ENCODE data around the gene CMSS1.

Gene CMSS1

DNA sequence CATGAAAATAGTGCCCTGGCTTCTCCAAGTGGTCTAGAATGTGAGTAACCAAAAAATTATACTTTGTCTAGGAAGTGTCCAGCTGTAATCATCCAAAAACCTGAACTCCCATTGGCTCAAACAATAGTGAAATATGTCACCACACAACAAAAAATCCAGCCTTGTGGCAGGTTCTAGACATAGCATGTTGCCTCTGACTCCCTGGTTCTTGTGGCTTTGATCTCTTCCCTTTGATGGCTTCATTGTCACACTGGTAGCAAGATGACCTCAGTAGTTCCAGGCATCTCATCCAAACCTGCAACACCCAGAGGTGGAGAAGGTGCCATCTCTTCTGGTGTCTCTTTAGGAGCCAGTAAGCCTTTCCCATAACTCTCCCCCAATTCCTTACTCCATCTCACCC is 74.7 kb downstream of the CMSS1 start:
- H3K27ac ChIP-seq: no peak overlapping the region
- TF ChIP-seq, protein P1, sequence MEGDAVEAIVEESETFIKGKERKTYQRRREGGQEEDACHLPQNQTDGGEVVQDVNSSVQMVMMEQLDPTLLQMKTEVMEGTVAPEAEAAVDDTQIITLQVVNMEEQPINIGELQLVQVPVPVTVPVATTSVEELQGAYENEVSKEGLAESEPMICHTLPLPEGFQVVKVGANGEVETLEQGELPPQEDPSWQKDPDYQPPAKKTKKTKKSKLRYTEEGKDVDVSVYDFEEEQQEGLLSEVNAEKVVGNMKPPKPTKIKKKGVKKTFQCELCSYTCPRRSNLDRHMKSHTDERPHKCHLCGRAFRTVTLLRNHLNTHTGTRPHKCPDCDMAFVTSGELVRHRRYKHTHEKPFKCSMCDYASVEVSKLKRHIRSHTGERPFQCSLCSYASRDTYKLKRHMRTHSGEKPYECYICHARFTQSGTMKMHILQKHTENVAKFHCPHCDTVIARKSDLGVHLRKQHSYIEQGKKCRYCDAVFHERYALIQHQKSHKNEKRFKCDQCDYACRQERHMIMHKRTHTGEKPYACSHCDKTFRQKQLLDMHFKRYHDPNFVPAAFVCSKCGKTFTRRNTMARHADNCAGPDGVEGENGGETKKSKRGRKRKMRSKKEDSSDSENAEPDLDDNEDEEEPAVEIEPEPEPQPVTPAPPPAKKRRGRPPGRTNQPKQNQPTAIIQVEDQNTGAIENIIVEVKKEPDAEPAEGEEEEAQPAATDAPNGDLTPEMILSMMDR (conservative IDR thresholded peaks at IDR 0.05): no peak
- no peak for TF ChIP-seq ZFX (IDR thresholded peaks at IDR 0.05)

DNA sequence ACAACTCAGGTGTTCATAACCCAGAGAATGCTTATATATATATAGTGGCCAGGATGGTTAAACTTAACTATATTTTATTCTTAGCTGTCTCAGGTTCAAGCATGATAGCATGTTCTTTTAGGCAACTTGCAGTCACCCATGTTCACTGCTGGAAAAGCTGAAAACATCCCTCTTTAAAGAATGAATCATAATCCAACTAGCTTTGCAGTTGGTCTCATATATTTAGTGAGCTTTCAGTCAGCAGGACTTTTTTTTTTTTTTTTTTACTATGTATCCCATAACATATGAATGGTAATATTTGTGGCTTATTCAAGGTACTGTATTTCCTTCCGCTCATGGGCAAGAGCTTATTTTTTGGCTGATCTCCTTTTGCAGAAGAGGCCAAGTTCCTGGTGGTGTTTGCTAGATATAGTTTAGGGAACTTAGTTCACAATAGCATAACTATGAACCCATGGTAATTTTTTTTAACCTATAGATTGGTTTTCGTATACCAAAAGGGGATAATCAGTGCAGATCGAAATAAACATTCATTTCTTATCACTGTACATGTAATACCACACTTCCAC is 77.6 kb downstream of the CMSS1 start:
- no peak overlapping the region for H3K27ac ChIP-seq
- no peak for TF ChIP-seq ZFX (IDR thresholded peaks at IDR 0.05)
- TF ChIP-seq, protein P1 (conservative IDR thresholded peaks at IDR 0.05): no peak

DNA sequence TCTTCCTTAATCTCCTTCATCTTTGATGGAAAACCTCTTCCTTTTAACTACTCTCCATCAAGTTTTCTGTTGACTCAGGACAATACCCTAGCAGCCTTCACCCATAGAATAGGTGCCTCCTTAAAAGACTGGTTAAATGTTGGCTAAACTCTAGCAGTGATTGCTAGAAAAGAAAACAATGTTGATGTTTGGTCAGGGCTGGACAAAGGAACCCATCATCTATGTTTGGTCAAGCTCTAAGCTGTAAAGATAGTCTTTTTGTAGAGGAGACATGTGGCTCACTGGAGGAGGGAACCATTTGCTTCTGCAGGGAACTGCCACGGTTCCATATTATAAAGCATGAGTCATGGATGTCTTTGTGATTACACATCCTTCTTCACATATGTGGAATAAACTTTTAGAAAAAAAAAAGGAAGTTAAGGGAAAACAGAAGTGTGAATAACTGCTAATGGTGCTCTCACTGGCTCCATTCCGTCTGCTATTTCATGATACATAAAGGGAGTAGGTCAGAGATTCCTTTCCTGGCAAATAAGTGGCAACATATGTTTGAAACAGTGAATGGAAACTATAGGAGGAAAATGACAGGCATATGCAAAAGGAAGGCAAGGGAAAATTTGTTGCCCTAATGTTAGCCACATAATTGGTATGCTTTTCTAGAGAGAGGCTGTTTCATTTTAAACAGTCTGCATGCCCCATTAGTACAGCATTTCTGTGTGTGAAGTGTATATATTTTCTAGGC is 78.2 kb downstream of the CMSS1 start:
- no peak for TF ChIP-seq ZFX (IDR thresholded peaks at IDR 0.05)
- TF ChIP-seq, protein P1 (conservative IDR thresholded peaks at IDR 0.05): no peak
- H3K27ac ChIP-seq: no peak overlapping the region

DNA sequence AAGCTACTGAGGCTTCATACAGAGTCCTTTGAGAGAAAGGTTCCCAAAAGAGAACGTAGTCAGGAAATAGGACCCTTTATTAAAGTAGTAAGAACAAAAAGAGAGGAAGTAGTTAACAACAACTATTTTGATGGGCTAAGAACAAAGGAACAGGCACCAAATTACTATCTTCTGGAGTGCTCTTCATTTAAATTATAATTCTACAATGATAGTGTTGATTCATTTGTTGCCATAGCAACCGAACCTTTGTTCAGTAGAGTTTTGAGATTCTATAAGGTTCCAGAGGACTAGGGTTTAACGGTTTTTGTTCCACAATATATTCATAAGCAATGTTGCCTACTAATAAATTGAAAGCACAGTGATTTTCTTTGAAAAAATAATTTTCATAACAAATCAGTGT is 78.8 kb downstream of the CMSS1 start:
- TF ChIP-seq, protein P1 (conservative IDR thresholded peaks at IDR 0.05): no peak
- no peak for TF ChIP-seq ZFX (IDR thresholded peaks at IDR 0.05)
- no peak overlapping the region for H3K27ac ChIP-seq

DNA sequence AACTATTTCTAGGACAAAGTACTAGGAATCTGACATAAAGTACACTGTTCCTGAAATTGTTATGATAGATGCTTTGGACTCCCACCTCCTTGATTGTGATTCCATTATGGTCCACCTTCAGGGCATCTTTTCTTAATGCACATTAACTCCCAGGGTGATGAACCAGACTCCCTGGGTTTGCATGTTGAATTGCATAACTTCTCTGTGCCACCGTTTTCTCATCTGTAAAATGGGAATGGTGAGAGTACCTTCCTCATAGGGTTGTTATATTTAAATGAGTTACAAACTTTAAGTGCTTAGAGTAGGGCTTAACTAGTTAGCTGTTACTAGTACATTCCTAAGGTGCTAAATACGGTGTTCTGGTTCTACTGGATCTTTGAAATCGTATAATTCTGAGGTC is 81.9 kb downstream of the CMSS1 start:
- no peak overlapping the region for H3K27ac ChIP-seq
- TF ChIP-seq ZFX (IDR thresholded peaks at IDR 0.05): no peak
- TF ChIP-seq, protein P1 (conservative IDR thresholded peaks at IDR 0.05): no peak

DNA sequence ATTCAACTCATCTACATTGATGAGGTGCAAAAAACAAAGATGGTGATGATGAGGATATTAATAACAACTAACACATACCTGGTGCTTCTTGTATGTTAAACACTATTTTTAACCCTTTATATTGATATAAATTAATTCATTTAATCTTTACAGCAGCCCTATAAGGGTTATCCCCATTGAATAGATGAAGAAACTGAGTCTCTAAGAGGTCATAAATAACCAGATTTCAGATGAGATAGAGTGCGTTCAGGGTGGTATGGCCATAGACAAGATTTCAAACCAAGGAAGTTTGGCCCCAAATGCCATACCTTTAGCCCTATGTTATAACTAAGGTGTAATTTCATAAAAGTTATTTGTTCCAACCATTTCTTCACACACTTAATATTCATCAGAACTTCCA is 82.6 kb downstream of the CMSS1 start:
- TF ChIP-seq ZFX (IDR thresholded peaks at IDR 0.05): no peak
- TF ChIP-seq, protein P1 (conservative IDR thresholded peaks at IDR 0.05): no peak
- H3K27ac ChIP-seq: no peak overlapping the region

DNA sequence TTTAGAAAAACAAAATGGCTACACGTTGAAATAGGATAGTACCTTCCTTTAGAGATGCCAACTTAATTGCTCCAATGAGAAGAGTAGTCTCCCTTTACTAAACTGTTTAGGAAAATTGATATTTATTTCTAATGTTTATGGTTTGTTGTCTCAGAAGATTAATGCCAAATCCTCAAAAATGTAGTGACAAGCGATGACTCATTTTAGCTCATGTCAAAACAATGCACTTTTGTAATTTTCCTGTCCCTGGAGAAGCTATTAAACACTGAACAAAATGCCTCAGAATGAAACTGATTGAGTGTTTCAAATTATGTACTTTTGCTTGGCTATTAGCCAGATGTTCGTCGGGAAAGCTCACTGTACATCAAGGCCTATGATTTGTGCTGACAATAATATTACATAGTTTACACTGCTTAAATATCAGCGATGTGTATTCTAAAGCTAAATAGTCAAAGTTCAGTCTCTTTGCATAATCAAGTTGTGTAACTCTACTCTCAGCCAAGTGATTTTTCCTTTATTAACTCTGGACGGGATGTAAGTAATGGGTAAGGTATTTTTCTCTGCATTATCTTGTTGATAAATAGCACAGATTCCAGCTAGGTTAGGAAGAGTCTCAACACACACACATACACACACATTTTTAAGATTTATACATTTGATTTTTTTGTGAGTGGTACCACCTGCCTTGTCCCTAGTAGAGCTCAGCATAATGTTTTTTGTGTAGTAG is 83.7 kb downstream of the CMSS1 start:
- TF ChIP-seq ZFX (IDR thresholded peaks at IDR 0.05): no peak
- TF ChIP-seq, protein P1 (conservative IDR thresholded peaks at IDR 0.05): no peak
- no peak overlapping the region for H3K27ac ChIP-seq

All from C4-2B (cell line).